GM19468 (cell line): ENCODE measurements around the gene LRRC4C.
"Not testable (repeated sequence)": the region's sequence is repeated elsewhere in the genome, so short reads cannot be mapped to it uniquely, and the experiment has no call there.

Source experiments
- ATAC-seq: cut with Tn5 transposase; IDR thresholded peaks from one replicate; pipeline ENCODE4 v1.9.1; 2021; ENCODE audit warnings: mild to moderate bottlenecking, moderate library complexity, moderate number of reproducible peaks; ENCODE audit not compliant: unreplicated experiment; ENCODE audit errors: extremely low read depth

LRRC4C gene

GRCh38 chr11:40230821-40231220 is 1228.6 kb downstream of the LRRC4C start:
- no peak for ATAC-seq

DNA sequence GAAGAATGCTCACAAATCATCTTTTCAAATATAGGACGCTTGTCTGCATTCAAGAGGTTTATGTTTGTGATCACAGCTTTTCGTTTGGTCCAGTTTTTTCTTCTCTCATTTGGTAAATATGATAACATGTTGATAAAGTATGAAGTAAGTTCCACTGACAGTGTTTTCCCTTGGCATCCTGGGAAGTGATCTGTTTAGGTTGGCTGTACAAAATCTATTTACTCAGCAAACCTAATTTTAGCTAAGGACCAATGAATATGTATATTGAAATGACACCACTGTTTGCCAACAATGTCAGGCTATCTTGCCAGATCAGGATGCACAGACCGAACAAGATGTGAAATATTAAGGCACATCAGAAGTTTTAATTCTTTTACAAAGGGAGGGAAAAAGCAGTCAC is 1230.8 kb downstream of the LRRC4C start:
- ATAC-seq = no peak

- peak; percentile 91 for ATAC-seq
These were observed 1231.7 kb downstream of the LRRC4C start for GRCh38 chr11:40227730-40228129.

GRCh38 chr11:40226654-40227053 is 1232.8 kb downstream of the LRRC4C start:
- no peak for ATAC-seq

- ATAC-seq = no peak
These were observed 1235.7 kb downstream of the LRRC4C start for GRCh38 chr11:40223596-40224330.

DNA sequence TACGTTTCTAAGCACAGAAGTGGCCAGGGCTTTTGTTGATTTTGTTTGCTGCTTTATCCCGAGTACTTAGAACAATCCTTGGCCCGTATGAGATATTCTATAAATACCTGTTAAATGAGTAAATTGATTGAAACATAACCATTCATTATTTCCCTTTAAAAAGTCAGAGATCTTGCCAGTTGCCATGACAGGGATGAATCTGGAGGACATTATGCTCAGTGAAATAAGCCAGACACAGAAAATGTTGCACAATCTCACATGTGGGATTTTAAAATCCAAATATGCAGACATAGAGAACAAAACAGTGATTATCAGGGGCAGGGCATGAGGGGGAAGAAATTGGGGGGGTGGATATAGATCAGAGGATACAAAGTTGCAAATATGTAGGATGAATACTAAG is 1240.1 kb downstream of the LRRC4C start:
- ATAC-seq = no peak

DNA sequence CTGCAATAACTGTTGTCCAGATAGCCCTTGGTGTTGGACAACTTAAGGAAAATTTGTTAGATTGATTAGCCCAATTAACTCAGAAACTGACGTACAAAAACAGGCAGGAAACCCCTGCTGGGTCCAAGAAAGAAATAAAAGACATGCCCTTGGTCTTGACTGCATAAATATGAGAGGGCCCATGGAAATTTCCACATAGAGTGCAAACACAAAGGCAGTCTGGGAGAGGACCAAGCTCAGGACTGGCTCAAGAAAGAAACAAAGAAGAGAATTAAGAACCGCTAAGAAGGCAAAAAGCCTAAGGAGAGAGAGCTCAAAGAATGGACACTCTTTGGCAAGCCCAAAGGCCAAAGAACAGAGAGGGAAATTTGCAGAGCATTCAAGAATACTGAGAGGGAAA is 1243.9 kb downstream of the LRRC4C start:
- ATAC-seq = no peak

DNA sequence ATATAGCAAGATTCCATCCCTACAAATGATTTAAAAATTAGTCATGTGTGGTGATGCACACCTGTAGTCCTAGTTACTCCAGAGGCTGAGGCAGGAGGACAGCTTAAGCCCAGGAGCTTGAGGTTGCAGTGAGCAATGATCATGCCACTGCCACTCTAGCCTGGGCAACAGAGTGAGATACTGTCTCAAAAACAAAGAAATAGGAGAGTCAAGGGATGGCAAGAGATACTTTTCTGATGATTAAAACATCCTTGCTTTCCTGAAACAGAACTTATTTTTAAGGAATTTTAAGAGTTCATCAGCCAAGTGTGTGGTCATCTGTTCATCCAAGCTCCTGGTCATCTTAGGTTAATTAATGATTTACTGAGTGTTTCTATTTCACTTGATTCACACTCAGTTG is 1252.0 kb downstream of the LRRC4C start:
- no peak for ATAC-seq

GRCh38 chr11:40204228-40204627 is 1255.2 kb downstream of the LRRC4C start:
- ATAC-seq = no peak

GRCh38 chr11:40203606-40204005 is 1255.8 kb downstream of the LRRC4C start:
- ATAC-seq = no peak

DNA sequence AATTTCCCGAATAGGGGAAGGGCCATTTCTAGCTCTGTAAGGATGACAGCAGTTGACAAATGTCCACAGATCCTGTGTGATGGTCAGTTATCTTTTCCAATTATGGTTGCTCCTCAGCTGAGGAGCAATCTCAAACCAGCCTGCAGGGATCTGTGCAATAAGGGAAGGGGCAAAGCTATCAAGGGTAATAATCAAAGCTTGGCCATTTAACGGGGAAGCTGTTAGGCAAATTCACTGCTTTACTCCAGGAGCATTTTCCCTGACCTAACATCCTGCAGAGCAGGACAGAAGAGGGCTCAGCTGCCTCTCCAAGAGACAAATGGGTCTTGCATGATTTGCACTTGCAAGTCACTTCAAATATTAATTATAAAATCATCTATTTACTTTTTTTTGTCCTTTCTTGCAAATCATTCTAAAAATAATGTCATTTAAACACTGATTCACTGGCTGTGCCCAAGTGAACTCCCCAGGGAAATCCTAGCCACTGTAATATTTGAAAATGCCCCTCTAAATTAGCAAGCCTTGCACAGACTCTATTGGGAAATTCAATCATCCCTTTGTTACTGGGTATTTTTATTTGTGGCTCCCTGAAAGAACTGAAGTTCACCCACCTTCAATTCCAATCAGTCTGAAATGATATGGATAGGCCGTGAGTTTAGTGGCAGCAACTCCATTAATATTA is 1256.7 kb downstream of the LRRC4C start:
- no peak for ATAC-seq

DNA sequence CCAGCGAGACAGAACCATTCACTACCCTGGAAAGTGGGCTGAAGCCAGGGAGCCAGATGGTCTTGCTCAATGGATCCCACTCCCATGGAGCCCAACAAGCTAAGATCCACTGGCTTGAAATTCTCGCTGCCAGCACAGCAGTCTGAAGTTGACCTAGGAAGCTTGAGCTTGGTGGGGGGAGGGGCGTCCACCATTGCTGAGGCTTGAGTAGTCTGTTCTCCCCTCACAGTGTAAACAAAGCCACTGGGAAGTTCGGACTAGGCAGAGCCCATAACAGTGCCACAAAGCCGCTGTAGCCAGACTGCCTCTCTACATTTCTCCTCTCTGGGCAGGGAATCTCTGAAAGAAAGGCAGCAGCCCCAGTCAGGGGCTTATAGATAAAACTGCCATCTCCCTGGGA is 1266.9 kb downstream of the LRRC4C start:
- ATAC-seq = not testable (repeated sequence)

- ATAC-seq = no peak
These were observed 1269.2 kb downstream of the LRRC4C start for GRCh38 chr11:40190294-40190693.

GRCh38 chr11:40188848-40189247 is 1270.6 kb downstream of the LRRC4C start:
- no peak for ATAC-seq

- no peak for ATAC-seq
These were observed 1272.2 kb downstream of the LRRC4C start for GRCh38 chr11:40187295-40187694.

DNA sequence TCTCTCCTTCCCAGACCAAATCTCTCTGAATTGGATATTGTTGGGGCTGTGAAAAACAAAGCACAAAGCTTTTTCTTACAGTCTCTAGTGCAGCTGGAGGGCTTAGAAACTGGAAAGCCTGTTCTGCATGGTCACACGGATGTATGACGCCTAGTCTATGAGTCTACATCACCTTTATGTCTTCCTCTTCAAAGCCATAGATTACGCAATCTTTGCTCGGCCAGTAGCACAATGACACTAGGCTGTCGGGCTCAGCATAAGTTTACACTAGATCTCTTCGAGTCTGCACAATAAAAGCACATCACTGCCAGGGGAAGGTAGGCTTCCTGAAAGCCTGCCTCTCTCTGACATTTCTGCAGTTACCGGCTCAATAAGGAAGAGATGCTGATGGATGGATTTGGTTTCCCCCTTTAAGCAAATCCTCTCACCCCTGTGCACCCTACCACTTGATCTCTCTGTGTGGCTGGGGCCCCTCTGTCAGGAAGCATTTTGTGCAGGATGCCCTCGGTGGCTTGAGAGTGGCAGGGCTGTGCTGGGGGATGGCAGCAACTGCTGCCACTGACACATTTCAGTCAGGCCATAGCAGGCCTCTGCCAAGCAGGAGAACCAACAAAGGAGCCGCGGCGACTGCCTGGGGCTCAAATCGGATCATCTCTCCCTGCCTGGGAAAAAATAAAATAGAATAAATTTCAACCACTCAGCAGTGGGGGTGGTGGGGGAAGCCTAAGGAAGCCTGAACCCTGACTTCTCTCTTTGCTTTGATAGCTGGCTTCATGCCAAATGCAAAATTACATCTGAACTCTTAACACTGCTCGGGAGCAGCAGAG is 1272.8 kb downstream of the LRRC4C start:
- no peak for ATAC-seq

DNA sequence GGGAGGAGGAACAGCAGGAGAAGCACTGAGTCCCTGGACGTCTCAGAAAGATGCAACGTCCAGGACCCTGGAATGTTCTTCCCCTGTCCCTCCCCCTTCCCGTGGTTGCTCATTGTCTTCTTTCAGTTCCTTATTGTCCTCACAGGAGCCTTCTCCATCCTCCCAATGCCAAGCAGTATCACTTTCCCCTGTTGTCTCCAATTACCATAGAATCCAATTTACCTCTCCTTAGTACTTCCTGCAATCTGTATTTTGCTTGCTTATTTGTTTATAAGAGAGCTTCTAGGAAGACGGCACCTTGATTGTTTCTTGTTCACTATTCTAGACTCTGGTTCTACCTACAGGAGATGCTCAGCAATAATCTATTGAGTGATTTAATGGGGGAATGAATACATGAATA is 1273.7 kb downstream of the LRRC4C start:
- no peak for ATAC-seq

DNA sequence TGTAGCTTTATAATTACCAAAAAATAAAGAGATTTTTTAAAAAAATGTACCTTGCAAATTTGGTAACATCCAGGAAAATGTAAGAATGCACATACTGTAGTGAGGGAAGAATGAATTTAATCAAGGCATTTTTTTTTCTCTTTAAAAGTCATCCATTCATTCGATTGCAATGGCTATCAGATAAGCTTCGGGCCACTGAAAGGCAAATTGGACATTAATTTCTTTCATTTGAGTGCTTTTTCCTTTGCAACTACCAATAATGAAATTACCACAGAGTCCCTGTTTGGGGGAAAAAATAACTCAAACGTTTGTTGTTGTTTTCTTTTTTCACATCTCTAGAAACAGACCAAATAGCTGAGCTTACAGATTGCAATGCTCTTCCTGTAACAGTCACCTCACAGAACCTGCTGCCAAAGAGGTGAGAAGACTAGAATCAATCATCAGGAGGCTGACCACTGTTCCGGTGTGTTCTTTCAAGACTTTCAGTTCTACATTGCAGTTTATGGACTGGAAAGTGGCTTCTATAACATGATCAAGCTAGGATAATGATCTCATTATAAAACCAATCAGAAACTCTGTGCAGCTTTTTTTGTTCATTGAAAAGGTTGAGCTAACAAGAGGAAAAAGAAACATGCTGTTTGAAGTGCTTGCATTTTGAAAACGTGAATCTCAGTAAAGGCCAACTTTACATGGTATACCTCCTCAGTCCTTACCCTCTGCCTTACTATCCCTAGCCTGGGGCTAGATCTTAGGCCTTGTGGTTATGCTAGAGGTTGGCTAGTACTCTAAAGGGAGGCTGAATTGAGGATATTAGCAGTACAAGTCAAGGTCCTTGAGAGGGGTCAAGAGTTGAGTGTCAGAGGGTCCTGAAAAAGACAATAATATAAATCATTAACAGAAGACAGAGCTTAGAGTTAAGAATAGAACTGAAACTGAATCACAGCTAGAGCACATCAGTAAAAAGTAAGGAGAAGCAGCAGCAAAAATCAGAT is 1276.1 kb downstream of the LRRC4C start:
- peak; percentile 83 for ATAC-seq

- no peak for ATAC-seq
These were observed 1279.9 kb downstream of the LRRC4C start for GRCh38 chr11:40179541-40179940.

- no peak for ATAC-seq
These were observed 1281.0 kb downstream of the LRRC4C start for GRCh38 chr11:40178470-40178869.
